Endothelial cell of umbilical vein (primary cell): Measurements from ENCODE around the gene KLK8. TPM values are rescaled to one million over a fixed set of nuclear protein-coding genes. Genes with fewer than 3 reads are reported as not detected.

ENCODE experiments used
- BruUV-seq: library from RNA; stranded (reverse); fragments of 400-500 nt; replicated peaks from 2 replicates; lab custom pipeline; 2021; lab: Mats Ljungman, UMichigan
- CTCF ChIA-PET: fragments of 300-600, 350-600 bp; sonication (Branson Sonifier 250); formaldehyde crosslinking; loops from one replicate; lab custom pipeline; 2021; ENCODE audit warnings: antibody characterized with exemption, inconsistent platforms; lab: Charles Lee
- POLR2A ChIA-PET: fragments of 300-600, 350-600 bp; sonication (Branson Sonifier 250); formaldehyde crosslinking; loops from one replicate; lab custom pipeline; 2021; ENCODE audit warnings: antibody characterized with exemption, inconsistent platforms; lab: Charles Lee
- DNase-seq: peaks from one replicate; pipeline ENCODE4 v3.0.0-alpha.2; 2011; ENCODE audit warnings: low read depth, low spot score
- FAIRE-seq: peaks from 2 replicates; lab custom pipeline; 2011; peaks lifted over from hg19 to GRCh38; lab: Jason Lieb, UNC
- H2AFZ ChIP-seq: 2 replicates; pipeline ENCODE4 v1.6.0; 2012; ENCODE audit warnings: low read depth, low read length, control low read depth, inconsistent platforms
- H3K27ac ChIP-seq: 2 replicates; pipeline ENCODE4 v1.5.1; 2011; ENCODE audit warnings: low read depth, mild to moderate bottlenecking, control low read depth, low read length, moderate library complexity; ENCODE audit not compliant: insufficient read depth
- H3K27me3 ChIP-seq, 2 experiments: 2 replicates each; pipeline versions ENCODE4 v1.6.0 to v1.6.1; 2011; ENCODE audit warnings: low read length in 2 of 2, mixed read lengths in 1 of 2; ENCODE audit not compliant: control insufficient read depth in 2 of 2, insufficient read depth in 2 of 2
- H3K36me3 ChIP-seq, 2 experiments: 2 replicates in 1 of 2; 3 replicates in 1 of 2; pipeline ENCODE4 v1.5.1; 2011; ENCODE audit warnings: low read length in 2 of 2, mild to moderate bottlenecking in 1 of 2, moderate library complexity in 1 of 2; ENCODE audit not compliant: control insufficient read depth in 2 of 2, insufficient read depth in 2 of 2; ENCODE audit errors: extremely low read depth in 1 of 2
- H3K4me1 ChIP-seq: 3 replicates; pipeline ENCODE4 v1.5.1; 2011; ENCODE audit warnings: mild to moderate bottlenecking, low read length; ENCODE audit not compliant: control insufficient read depth, insufficient read depth; ENCODE audit errors: extremely low read depth
- H3K4me2 ChIP-seq: 2 replicates; pipeline ENCODE4 v1.6.1; 2011; ENCODE audit warnings: low read length, control low read depth, mixed read lengths; ENCODE audit not compliant: insufficient read depth
- H3K4me3 ChIP-seq, 3 experiments: fragments of 200-600 bp in 1 of 3; sonication (generic), shearing (Covaris generic) in 1 of 3; replicated peaks in 1 of 3; 2 replicates each; pipeline ENCODE4 v1.5.1; 2011 to 2016; ENCODE audit warnings: control low read depth in 3 of 3, low read length in 3 of 3, mild to moderate bottlenecking in 2 of 3, inconsistent platforms in 1 of 3, low read depth in 1 of 3, moderate library complexity in 1 of 3; ENCODE audit not compliant: insufficient read depth in 1 of 3
- H3K79me2 ChIP-seq: 2 replicates; pipeline ENCODE4 v1.6.0; 2012; ENCODE audit warnings: low read length, inconsistent platforms; ENCODE audit not compliant: control insufficient read depth, insufficient read depth
- H3K9ac ChIP-seq: replicated peaks from 2 replicates; pipeline ENCODE3; 2011; ENCODE audit warnings: low read length, control low read depth; ENCODE audit not compliant: insufficient read depth; ENCODE audit errors: extremely low read depth
- H3K9me1 ChIP-seq: replicated peaks from 3 replicates; pipeline ENCODE4 v1.6.0; 2011; ENCODE audit warnings: mild to moderate bottlenecking, low read length; ENCODE audit not compliant: control insufficient read depth, insufficient read depth; ENCODE audit errors: extremely low read depth
- H3K9me3 ChIP-seq: replicated peaks from 2 replicates; pipeline ENCODE4 v1.5.1; 2012; ENCODE audit warnings: low read length, inconsistent platforms; ENCODE audit not compliant: control insufficient read depth, insufficient read depth
- H4K20me1 ChIP-seq: replicated peaks from 2 replicates; pipeline ENCODE3; 2011; ENCODE audit warnings: mild to moderate bottlenecking, low read length; ENCODE audit not compliant: control insufficient read depth, insufficient read depth; ENCODE audit errors: extremely low read depth
- EZH2 ChIP-seq: IDR thresholded peaks from 2 replicates; pipeline ENCODE4 v1.6.1; 2012; ENCODE audit warnings: borderline replicate concordance, low read depth, mild to moderate bottlenecking, moderate library complexity, low read length, inconsistent platforms; ENCODE audit not compliant: severe bottlenecking
- FOS ChIP-seq: IDR thresholded peaks from 2 replicates; pipeline ENCODE4 v1.6.1; 2011; ENCODE audit warnings: mild to moderate bottlenecking, low read length, moderate library complexity, borderline replicate concordance; ENCODE audit not compliant: insufficient read depth
- GATA2 ChIP-seq: IDR thresholded peaks from 2 replicates; pipeline ENCODE4 v1.7.0; 2011; ENCODE audit warnings: low read depth, mild to moderate bottlenecking, moderate library complexity, mixed read lengths, low read length; ENCODE audit not compliant: insufficient read length, insufficient read depth
- JUN ChIP-seq: IDR thresholded peaks from 2 replicates; pipeline ENCODE4 v1.6.1; 2011; ENCODE audit warnings: borderline replicate concordance, low read depth; ENCODE audit not compliant: insufficient read length, insufficient read depth
- MYC ChIP-seq: IDR thresholded peaks from one replicate; pipeline ENCODE4 v1.6.1; 2011; ENCODE audit warnings: mild to moderate bottlenecking, low read depth, low read length
- POLR2A ChIP-seq: IDR thresholded peaks from 2 replicates; pipeline ENCODE4 v1.6.1; 2012; ENCODE audit warnings: low read depth, mild to moderate bottlenecking, control low read depth, low read length
- POLR2AphosphoS5 ChIP-seq: IDR thresholded peaks from 2 replicates; pipeline ENCODE4 v1.6.1; 2012; ENCODE audit warnings: low read depth, mild to moderate bottlenecking, control low read depth, low read length, moderate library complexity; ENCODE audit not compliant: insufficient read depth
- dilution Hi-C: fragments of 300-500 bp; cut with MboI; formaldehyde crosslinking; loops from one replicate; pipeline ENCODE4 v1.15.0; 2019; ENCODE audit warnings: low sequenced_read_pairs; ENCODE audit not compliant: extremely low pct_ligation_motif_present
- intact Hi-C: fragments of 100-400 bp; cut with micrococcal nuclease; formaldehyde crosslinking; loops from one replicate; pipeline ENCODE4 v1.10.0; 2022
- polyA plus RNA-seq, 4 experiments: library from polyadenylated mRNA; depleted of rRNA in 3 of 4; stranded (reverse) in 3 of 4; unstranded in 1 of 4; fragments of >200 nt; gene quantifications; 2 replicates each; pipeline versions ENCODE4 v1.2.1 to v1.2.3, GENCODE V29; 2011 to 2012; ENCODE audit warnings: missing spikeins in 1 of 4
- total RNA-seq: library from RNA; stranded (reverse); gene quantifications from 2 replicates; pipeline ENCODE4 v1.2.3, GENCODE V29; 2021
- TF ChIP-seq, protein P1 (sequence below): IDR thresholded peaks from 2 replicates; pipeline ENCODE4 v1.6.1; 2011; ENCODE audit not compliant: insufficient read depth, insufficient read length
- TF ChIP-seq, protein P2 (sequence below), 2 donors: IDR thresholded peaks; 1 replicate in 1 of 2; 2 replicates in 1 of 2; pipeline ENCODE4 v1.5.1; 2011; ENCODE audit warnings: low read length in 2 of 2, mild to moderate bottlenecking in 2 of 2, moderate library complexity in 2 of 2, control low read depth in 1 of 2, inconsistent platforms in 1 of 2, low read depth in 1 of 2; ENCODE audit not compliant: insufficient read depth in 1 of 2; ENCODE audit errors: extremely low read depth in 1 of 2

Gene KLK8
- total and polyA plus RNA-seq, 2 donors (not counting 3 experiments of a cell fraction or from before 2014, with no cell fraction given): not detected

DNA sequence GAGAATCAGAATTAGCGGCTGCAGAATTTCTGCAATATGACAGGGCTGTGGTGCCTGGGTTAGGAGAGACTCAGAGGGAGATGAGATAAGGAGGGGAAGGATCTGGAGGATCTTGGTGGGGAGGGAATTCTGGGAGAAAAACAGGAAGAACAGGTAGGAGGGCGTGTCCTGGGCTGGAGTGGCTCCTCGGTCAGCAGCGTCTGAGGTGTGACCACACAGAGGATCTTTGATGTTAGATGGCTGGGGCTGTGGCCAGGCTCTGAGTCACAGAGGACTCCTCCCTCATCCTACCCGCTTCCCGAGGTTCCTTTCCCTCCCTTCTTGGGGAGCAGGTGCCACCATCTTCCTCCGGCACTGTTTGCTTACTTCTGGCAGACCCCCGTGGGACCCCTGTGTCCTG is 25.6 kb downstream of the KLK8 start:
- POLR2A ChIA-PET: no interaction called here
- FAIRE-seq (no peak), DNase-seq (no peak)
- dilution Hi-C loops (no loop called here), intact Hi-C loops (no loop called here)
- Histone ChIP-seq H3K9me3 (no peaks in the 10 kb centered on the region), H3K4me3 (no peak overlapping the region), H3K9ac (no peak overlapping the region), H3K27ac (no peak overlapping the region), H3K4me1 (no peaks in the 10 kb centered on the region), H3K27me3 (no peaks in the 10 kb centered on the region), H3K36me3 (no peaks in the 10 kb centered on the region), H4K20me1 (no peaks in the 10 kb centered on the region), H2AFZ (no peak overlapping the region), H3K79me2 (no peaks in the 10 kb centered on the region), H3K9me1 (no peaks in the 10 kb centered on the region), H3K4me2 (no peak overlapping the region)
- no TSS peak for BruUV-seq
- TF ChIP-seq GATA2 (no peak), POLR2AphosphoS5 (no peak), EZH2 (no peak), JUN (no peak), POLR2A (no peak), FOS (no peak), MYC (no peak)
- TF ChIP-seq, protein P1, sequence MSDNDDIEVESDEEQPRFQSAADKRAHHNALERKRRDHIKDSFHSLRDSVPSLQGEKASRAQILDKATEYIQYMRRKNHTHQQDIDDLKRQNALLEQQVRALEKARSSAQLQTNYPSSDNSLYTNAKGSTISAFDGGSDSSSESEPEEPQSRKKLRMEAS: no peak
- TF ChIP-seq, protein P2, sequence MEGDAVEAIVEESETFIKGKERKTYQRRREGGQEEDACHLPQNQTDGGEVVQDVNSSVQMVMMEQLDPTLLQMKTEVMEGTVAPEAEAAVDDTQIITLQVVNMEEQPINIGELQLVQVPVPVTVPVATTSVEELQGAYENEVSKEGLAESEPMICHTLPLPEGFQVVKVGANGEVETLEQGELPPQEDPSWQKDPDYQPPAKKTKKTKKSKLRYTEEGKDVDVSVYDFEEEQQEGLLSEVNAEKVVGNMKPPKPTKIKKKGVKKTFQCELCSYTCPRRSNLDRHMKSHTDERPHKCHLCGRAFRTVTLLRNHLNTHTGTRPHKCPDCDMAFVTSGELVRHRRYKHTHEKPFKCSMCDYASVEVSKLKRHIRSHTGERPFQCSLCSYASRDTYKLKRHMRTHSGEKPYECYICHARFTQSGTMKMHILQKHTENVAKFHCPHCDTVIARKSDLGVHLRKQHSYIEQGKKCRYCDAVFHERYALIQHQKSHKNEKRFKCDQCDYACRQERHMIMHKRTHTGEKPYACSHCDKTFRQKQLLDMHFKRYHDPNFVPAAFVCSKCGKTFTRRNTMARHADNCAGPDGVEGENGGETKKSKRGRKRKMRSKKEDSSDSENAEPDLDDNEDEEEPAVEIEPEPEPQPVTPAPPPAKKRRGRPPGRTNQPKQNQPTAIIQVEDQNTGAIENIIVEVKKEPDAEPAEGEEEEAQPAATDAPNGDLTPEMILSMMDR (IDR thresholded peaks at IDR 0.05; ENCODE audit: extremely low read depth in 1 of 2, insufficient read depth in 1 of 2, low read depth in 1 of 2, low read length in 2 of 2): no peak
- CTCF ChIA-PET: no interaction called here
